GM12878 (cell line): ENCODE results near the gene GRAPL. TPM values are rescaled to one million over a fixed set of nuclear protein-coding genes. Genes with fewer than 3 reads are reported as not detected.
"Not testable (repeated sequence)": the region's sequence is repeated elsewhere in the genome, so short reads cannot be mapped to it uniquely, and the experiment has no call there.

Experiments
- ATAC-seq: fragments of 200-7000 bp; cut with Tn5 transposase; 3 replicates; pipeline ENCODE4 v1.9.1; 2020; ENCODE audit warnings: mild to moderate bottlenecking, moderate library complexity
- BruUV-seq: library from RNA; stranded (reverse); fragments of 400-500 nt; replicated peaks from 2 replicates; lab custom pipeline; 2021; lab: Mats Ljungman, UMichigan
- CTCF ChIA-PET: fragments of 300-600 bp; sonication (Branson Sonifier 250); formaldehyde crosslinking; extraction: SDS; loops from one replicate; lab custom pipeline; 2021; ENCODE audit warnings: inconsistent platforms; lab: Yijun Ruan, JAX
- POLR2A ChIA-PET: fragments of 350-600 bp; formaldehyde crosslinking; extraction: SDS; loops from one replicate; lab custom pipeline; 2021; ENCODE audit warnings: inconsistent platforms; lab: Charles Lee
- RAD21 ChIA-PET: fragments of 300-600 bp; sonication (Branson Sonifier 250); formaldehyde crosslinking; loops from one replicate; lab custom pipeline; 2023; ENCODE audit warnings: antibody characterized with exemption; ENCODE audit not compliant: unreplicated experiment; lab: Charles Lee
- SMC1A ChIA-PET: fragments of 300-600 bp; sonication (Branson Sonifier 250); formaldehyde crosslinking; loops from one replicate; lab custom pipeline; 2023; ENCODE audit not compliant: unreplicated experiment, uncharacterized antibody; lab: Charles Lee
- DNase-seq: peaks from one replicate; pipeline ENCODE4 v3.0.0-alpha.2; 2011; ENCODE audit warnings: low read depth, low spot score
- FAIRE-seq: peaks from 3 replicates; lab custom pipeline; 2011; peaks lifted over from hg19 to GRCh38; lab: Jason Lieb, UNC
- H2AFZ ChIP-seq: 2 replicates; pipeline ENCODE4 v1.6.0; 2011; ENCODE audit warnings: low read depth, low read length, control low read depth; ENCODE audit not compliant: control insufficient read depth
- H3K27ac ChIP-seq: 2 replicates; pipeline ENCODE4 v1.5.1; 2011; ENCODE audit warnings: control low read depth; ENCODE audit not compliant: control insufficient read depth, insufficient read depth
- H3K27me3 ChIP-seq, 2 experiments: replicated peaks in 1 of 2; 2 replicates each; pipeline versions ENCODE4 v1.6.0 to v1.6.1; 2011; ENCODE audit warnings: low read length in 1 of 2; ENCODE audit not compliant: control insufficient read depth in 2 of 2, insufficient read depth in 2 of 2
- H3K36me3 ChIP-seq, 2 experiments: 2 replicates each; pipeline ENCODE4 v1.5.1; 2011; ENCODE audit warnings: low read length in 1 of 2; ENCODE audit not compliant: control insufficient read depth in 2 of 2, insufficient read depth in 2 of 2
- H3K4me1 ChIP-seq: 2 replicates; pipeline ENCODE4 v1.6.1; 2011; ENCODE audit warnings: mild to moderate bottlenecking, low read length, moderate library complexity, mixed read lengths; ENCODE audit not compliant: control insufficient read depth, insufficient read depth
- H3K4me2 ChIP-seq: 2 replicates; pipeline ENCODE4 v1.6.0; 2011; ENCODE audit warnings: control low read depth; ENCODE audit not compliant: control insufficient read depth, insufficient read depth
- H3K4me3 ChIP-seq: fragments of 200-600 bp; sonication (generic); 2 replicates; pipeline ENCODE4 v1.5.1; 2016
- H3K79me2 ChIP-seq: 2 replicates; pipeline ENCODE4 v1.6.0; 2011; ENCODE audit warnings: low read length; ENCODE audit not compliant: control insufficient read depth, insufficient read depth
- H3K9ac ChIP-seq: 2 replicates; pipeline ENCODE4 v1.8.0; 2011; ENCODE audit warnings: low read length, control low read depth, mixed read lengths; ENCODE audit not compliant: control insufficient read depth, insufficient read depth
- H3K9me3 ChIP-seq: replicated peaks from 3 replicates; pipeline ENCODE4 v1.5.1; 2011; ENCODE audit warnings: mild to moderate bottlenecking, low read length; ENCODE audit not compliant: control insufficient read depth, insufficient read depth
- H4K20me1 ChIP-seq: 2 replicates; pipeline ENCODE4 v1.6.0; 2011; ENCODE audit not compliant: control insufficient read depth, insufficient read depth
- WGBS: methylation state at CpG from one replicate; pipeline ENCODE4 v1.1.6; 2016; ENCODE audit warnings: low lambda C conversion rate; ENCODE audit not compliant: insufficient replicate concordance, insufficient coverage; ENCODE audit errors: missing lambda C conversion rate; 5-methylcytosine and 5-hydroxymethylcytosine counted together
- in situ Hi-C: fragments of 300-500 bp; cut with MboI; formaldehyde crosslinking; loops from 9 replicates; pipeline ENCODE4 v1.14.3; 2018; ENCODE audit warnings: mixed read lengths
- intact Hi-C: fragments of 100-400 bp; cut with micrococcal nuclease; formaldehyde crosslinking; loops from one replicate; pipeline ENCODE4 v1.14.2; 2022; ENCODE audit not compliant: unreplicated experiment
- polyA plus RNA-seq, 11 experiments: library from polyadenylated mRNA; depleted of rRNA in 4 of 11; unstranded in 6 of 11; stranded (reverse) in 5 of 11; fragments of >200 nt; fragmentation: Nextera tagmentation in 4 of 11; fragmentation: Illumina TruSeq in 1 of 11; extraction: Ambion mirVana in 4 of 11; extraction: Trizol in 1 of 11; gene quantifications; 1 replicate in 1 of 11; 2 replicates in 10 of 11; pipeline versions ENCODE4 v1.2.1 to v1.2.3, GENCODE V29; 2011 to 2016; ENCODE audit warnings: inconsistent platforms in 2 of 11, missing spikeins in 2 of 11, low read depth in 1 of 11
- total RNA-seq, 4 experiments: library from RNA; depleted of rRNA in 3 of 4; stranded (reverse); fragments of >200 nt in 3 of 4; fragmentation: Illumina TruSeq in 1 of 4; extraction: Trizol in 1 of 4; gene quantifications; 2 replicates each; pipeline versions ENCODE4 v1.2.1 to v1.2.3, GENCODE V29; 2013 to 2021

GRAPL gene
- total and polyA plus RNA-seq, 10 of the 15 experiments (the other 5 are each of a cell fraction or from before 2014, with no cell fraction given), result 1.5 to 63.2 (median 14.4) TPM

DNA sequence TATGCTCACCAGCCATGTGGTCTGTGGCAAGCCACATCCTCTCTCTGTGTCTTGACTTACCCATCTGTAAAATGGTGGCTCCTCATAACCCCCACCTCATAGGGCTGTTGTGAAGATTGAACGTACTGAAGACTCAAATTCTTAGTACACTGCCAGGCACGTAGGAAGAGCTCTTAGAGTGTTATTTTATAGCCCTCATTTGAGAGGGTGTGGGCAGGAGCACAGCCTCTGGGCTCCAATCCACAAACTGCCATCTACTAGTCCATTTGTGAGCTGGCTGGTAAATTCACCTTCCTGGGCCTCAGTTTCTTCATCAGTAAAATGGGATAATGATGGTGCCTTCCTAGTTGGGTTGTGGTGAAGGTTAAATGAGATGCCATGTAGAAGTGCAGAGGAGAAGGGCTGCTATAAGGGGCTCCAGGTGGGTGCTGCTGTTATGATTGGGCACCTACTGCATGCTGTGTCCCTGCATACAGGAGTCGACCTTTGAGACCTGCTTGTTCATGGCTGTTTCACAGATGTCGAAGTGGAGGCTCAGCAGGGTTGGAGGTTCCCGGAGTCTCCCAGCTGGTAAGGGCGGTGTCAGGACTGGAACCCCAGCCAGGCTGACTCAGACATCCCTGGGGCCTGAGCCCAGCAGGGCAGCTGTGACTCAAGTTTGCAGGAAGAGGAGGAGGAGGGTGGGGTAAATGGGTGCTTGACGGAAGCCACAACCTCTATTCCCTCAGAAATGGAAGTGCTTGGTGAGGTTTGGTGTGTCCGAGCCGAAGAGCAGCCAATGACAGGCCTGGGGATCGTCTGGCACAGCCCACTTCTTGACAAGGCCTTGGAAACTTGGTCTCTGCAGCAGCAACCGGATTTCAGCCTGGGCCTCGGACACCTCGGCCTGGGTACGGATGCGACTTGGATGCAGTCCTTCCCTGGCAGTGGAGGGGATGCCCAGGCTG lies 34.4 kb upstream of the GRAPL start:
- intact Hi-C loops, ATAC-seq, CTCF ChIA-PET, RAD21 ChIA-PET, SMC1A ChIA-PET, BruUV-seq, POLR2A ChIA-PET, H3K27ac ChIP-seq, H3K79me2 ChIP-seq, H3K9me3 ChIP-seq, H3K27me3 ChIP-seq, H3K4me2 ChIP-seq, DNase-seq, H3K9ac ChIP-seq, H3K36me3 ChIP-seq, H3K4me3 ChIP-seq, H2AFZ ChIP-seq, H4K20me1 ChIP-seq, in situ Hi-C loops, H3K4me1 ChIP-seq, FAIRE-seq: not testable (repeated sequence)
- 55% methylated on average over 7 of the region's 15 CpGs for WGBS

DNA sequence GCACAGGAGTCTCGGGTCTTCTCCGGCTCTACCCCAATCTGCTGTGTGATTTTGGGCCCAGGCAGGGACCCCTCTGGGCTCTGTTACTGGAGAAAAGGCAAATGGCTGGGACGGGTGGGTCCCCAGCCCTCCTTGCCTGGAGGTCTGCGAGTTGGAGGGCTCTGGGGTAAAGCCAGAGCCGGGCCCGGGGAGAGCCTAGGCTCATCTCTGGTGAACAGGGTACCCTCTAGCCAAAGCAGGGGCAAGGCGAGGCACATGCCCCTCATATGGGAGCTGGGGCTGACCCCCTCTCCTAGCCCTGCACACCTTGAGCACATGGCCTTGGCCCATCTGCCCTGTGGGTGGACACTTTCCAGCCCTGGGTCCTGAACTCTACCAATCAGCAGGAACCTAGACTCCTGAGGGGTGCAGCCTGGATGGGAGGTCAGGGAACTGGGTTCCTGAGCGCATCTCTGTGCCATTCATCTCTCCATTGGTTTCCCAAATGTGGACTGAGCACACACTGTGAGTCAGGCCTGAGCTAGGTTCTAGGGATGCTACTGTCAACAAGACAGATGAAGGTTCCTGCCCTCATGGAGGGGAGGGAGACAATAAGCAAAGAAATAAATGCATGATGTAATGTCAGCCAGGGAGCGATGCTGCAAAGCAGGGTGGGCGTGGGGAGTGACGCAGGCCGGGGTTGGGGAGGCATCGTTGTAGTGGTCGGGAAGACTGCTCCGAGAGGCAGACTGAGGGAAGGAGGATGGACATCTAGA lies 33.5 kb upstream of the GRAPL start:
- H3K79me2 ChIP-seq, H3K4me2 ChIP-seq, H3K4me3 ChIP-seq, H3K27ac ChIP-seq, H3K4me1 ChIP-seq, H4K20me1 ChIP-seq, RAD21 ChIA-PET, H3K36me3 ChIP-seq, H2AFZ ChIP-seq, DNase-seq, CTCF ChIA-PET, POLR2A ChIA-PET, SMC1A ChIA-PET, ATAC-seq, BruUV-seq, H3K9ac ChIP-seq, FAIRE-seq, intact Hi-C loops, H3K27me3 ChIP-seq, H3K9me3 ChIP-seq, in situ Hi-C loops: not testable (repeated sequence)
- 38% methylated on average over 6 of the region's 15 CpGs for WGBS

DNA sequence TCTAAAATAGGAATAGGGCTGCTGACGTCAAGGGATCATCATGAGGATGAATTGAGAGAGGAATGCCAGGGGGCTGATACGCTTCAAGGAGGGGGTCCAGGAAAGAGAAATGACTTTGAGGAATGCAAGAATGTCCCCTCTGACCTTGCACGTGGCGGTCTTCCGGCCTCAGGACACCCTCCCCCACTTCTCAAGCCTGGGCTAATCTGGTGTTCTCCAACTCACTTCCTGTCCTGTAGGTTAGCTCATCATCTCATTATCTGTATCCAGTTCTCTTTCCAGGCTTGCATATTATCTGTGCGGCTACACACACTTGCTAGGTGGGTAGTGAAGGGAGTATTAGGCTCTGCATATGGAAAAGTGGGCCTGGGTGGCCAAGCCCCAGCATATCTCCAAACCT lies 18.9 kb upstream of the GRAPL start:
- H3K9ac ChIP-seq, RAD21 ChIA-PET, SMC1A ChIA-PET, H3K27ac ChIP-seq, H3K27me3 ChIP-seq, POLR2A ChIA-PET, ATAC-seq, H3K79me2 ChIP-seq, DNase-seq, H3K36me3 ChIP-seq, H3K4me2 ChIP-seq, intact Hi-C loops, H4K20me1 ChIP-seq, H2AFZ ChIP-seq, FAIRE-seq, in situ Hi-C loops, H3K9me3 ChIP-seq, BruUV-seq, H3K4me3 ChIP-seq, CTCF ChIA-PET, H3K4me1 ChIP-seq: not testable (repeated sequence)
- 0% methylated on average over 3 of the region's 6 CpGs for WGBS
